Anterior cingulate cortex (tissue), 58 donors: Measurements from ENCODE around the gene RGS21.
"Not testable (repeated sequence)": the region's sequence is repeated elsewhere in the genome, so short reads cannot be mapped to it uniquely, and the experiment has no call there.

ENCODE experiments used
- DNase-seq, 58 donors: peaks; one replicate each; lab custom pipeline; 2025; lab: John Stamatoyannopoulos, UW

RGS21 gene

GRCh38 chr1:192316942-192317450, at the start of gene RGS21:
RGS21 (plus strand) TSS chr1:192316992; CDS start chr1:192343037, 26,045 bp downstream.
- no peak for DNase-seq

GRCh38 chr1:192268468-192269052, 48.2 kb upstream of the RGS21 start:
- no peak for DNase-seq

- DNase-seq: no peak
Observed at GRCh38 chr1:192270398-192270797, 46.4 kb upstream of the RGS21 start.

- DNase-seq: no peak
Observed at GRCh38 chr1:192272732-192273131, 44.1 kb upstream of the RGS21 start.

- DNase-seq: no peak
Observed at GRCh38 chr1:192274588-192274987, 42.2 kb upstream of the RGS21 start.

GRCh38 chr1:192277635-192278034, 39.2 kb upstream of the RGS21 start:
- no peak for DNase-seq

- DNase-seq: no peak
Observed at GRCh38 chr1:192284927-192285326, 31.9 kb upstream of the RGS21 start.

GRCh38 chr1:192303029-192303428, 13.8 kb upstream of the RGS21 start:
- DNase-seq: no peak

GRCh38 chr1:192308314-192308713, 8.5 kb upstream of the RGS21 start:
- DNase-seq: not testable (repeated sequence)

GRCh38 chr1:192311281-192311680, 5.5 kb upstream of the RGS21 start:
- peak in 1 of 58 donors; percentile 0 for DNase-seq

GRCh38 chr1:192327997-192328396, 11.2 kb downstream of the RGS21 start:
- DNase-seq: no peak

- DNase-seq: no peak
Observed at GRCh38 chr1:192342842-192343241, 26.1 kb downstream of the RGS21 start.

- DNase-seq: no peak
Observed at GRCh38 chr1:192343344-192343743, 26.6 kb downstream of the RGS21 start.

- DNase-seq: no peak
Observed at GRCh38 chr1:192349314-192349713, 32.5 kb downstream of the RGS21 start.

- no peak for DNase-seq
Observed at GRCh38 chr1:192350356-192350755, 33.6 kb downstream of the RGS21 start.

- no peak for DNase-seq
Observed at GRCh38 chr1:192351550-192351949, 34.8 kb downstream of the RGS21 start.

- no peak for DNase-seq
Observed at GRCh38 chr1:192357924-192358323, 41.1 kb downstream of the RGS21 start.

GRCh38 chr1:192358402-192358801, 41.6 kb downstream of the RGS21 start:
- DNase-seq: no peak

GRCh38 chr1:192358822-192359221, 42.0 kb downstream of the RGS21 start:
- DNase-seq: no peak

- no peak for DNase-seq
Observed at GRCh38 chr1:192363177-192363576, 46.4 kb downstream of the RGS21 start.

- DNase-seq: no peak
Observed at GRCh38 chr1:192367436-192367835, 50.6 kb downstream of the RGS21 start.

GRCh38 chr1:192375306-192375705, 58.5 kb downstream of the RGS21 start:
- no peak for DNase-seq

- no peak for DNase-seq
Observed at GRCh38 chr1:192376374-192376773, 59.6 kb downstream of the RGS21 start.
